GM19455 (cell line): ENCODE results near the gene SPPL2C.

ENCODE experiments used
- ATAC-seq: cut with Tn5 transposase; IDR thresholded peaks from one replicate; pipeline ENCODE4 v1.9.1; 2021; ENCODE audit not compliant: unreplicated experiment

SPPL2C gene

DNA sequence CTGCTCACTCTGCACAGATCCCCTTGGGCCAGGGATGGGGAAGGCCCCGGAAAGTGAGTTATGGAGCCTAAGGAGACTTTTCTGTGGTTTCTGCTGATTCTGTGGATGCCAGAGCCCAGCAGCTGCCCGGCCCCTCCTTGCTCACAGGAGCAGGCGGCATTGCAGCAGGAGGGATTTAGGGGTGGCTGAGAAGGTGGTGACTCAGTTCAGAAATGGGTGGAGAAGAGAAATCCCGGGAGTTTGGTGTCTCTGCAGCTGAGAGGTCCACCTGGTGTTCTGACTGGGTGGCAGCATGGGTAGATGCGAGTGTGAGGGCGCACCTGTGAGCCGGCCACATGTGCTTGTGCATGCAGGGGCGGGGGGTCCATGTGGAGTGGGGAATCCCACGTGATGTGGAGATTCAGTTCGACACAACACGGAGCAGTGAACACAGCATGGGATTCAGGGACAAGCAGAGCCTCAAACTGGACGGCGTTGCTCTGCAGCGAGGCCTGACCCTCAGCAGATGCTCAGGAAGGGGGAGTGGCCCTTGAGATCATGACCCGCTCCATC is 16.0 kb upstream of the SPPL2C start:
- ATAC-seq: no peak

- no peak for ATAC-seq
These were observed 10.8 kb upstream of the SPPL2C start for GRCh38 chr17:45833920-45834319.

DNA sequence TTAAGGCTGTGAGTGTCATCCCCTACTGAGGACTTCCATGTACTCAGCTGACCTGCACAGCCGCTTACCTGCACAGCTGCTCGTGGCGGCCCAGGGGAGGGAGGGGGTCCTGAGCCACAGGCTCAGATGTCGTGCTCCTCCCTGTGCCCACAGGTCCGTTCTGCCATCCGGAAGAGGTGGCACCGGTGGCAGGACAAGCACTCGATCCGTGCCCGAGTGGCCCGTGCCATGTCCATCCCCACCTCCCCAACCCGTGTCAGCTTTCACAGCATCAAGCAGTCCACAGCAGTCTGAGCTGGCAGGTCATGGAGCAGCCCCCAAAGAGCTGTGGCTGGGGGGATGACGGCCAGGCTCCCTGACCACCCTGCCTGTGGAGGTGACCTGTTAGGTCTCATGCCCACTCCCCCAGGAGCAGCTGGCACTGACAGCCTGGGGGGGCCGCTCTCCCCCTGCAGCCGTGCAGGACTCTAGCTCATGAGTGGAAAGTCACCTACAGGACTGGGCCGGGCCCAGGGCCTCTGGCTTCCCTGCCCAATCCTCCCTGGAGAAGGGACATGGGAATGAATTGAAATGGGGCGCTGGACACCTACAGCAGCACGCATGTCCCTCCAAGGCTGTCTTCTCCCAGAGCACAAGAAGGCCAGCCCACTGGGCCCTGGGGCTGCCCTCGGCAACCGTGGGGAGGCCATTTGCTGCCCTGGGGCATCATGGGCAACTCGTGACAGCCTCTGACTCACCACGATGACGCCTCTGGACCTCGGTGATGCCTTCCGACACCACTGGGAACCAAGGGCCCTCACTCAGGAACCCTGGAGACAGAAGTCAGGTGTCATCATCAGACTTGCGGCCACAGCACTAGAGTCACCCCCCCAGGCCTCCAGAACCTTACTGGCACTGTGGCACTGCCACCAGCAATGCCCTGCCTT is 9.9 kb upstream of the SPPL2C start:
- ATAC-seq: no peak

DNA sequence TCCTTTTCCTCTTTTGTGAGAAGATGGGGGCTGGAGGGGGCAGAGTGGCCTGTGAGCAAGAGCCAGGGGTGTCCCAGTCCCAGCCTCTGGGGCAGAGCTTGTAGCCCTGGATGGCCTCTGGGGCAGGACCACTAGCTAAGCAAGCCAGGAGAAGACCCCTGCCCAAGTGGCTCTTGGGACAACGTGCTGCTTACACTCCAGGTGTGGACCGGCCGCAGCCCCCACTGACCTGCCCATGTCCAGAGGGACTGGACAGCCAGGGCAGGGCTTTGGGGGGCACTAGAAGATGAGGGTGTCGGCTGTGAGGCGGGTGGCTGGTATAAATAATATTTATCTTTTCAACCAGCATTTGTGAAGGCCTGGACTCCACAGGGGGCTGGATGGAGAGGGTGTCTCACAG is 9.2 kb upstream of the SPPL2C start:
- ATAC-seq: no peak

- no peak for ATAC-seq
These were observed 8.3 kb upstream of the SPPL2C start for GRCh38 chr17:45836047-45837044.

DNA sequence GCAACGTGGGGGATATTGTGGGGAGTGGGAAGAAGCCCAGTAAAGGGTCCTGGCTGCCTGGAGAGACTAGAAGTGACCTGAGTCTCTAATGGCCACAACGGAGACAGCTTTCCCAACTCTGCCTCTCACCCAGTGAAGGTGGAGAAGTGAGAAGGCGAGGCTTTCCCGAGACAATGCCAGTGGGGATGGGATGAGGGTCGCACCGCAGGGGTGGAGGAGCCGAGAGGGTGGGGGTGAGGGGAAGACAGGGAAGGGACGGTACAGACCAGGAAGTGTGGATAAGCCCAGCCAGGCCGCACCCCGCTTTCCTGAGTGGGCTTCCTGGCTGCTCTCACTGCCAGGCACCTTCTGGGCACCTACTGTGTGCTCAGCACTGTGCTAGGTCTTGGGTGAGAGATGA is 7.5 kb upstream of the SPPL2C start:
- no peak for ATAC-seq

- ATAC-seq: no peak
These were observed 7.1 kb upstream of the SPPL2C start for GRCh38 chr17:45837603-45838002.

DNA sequence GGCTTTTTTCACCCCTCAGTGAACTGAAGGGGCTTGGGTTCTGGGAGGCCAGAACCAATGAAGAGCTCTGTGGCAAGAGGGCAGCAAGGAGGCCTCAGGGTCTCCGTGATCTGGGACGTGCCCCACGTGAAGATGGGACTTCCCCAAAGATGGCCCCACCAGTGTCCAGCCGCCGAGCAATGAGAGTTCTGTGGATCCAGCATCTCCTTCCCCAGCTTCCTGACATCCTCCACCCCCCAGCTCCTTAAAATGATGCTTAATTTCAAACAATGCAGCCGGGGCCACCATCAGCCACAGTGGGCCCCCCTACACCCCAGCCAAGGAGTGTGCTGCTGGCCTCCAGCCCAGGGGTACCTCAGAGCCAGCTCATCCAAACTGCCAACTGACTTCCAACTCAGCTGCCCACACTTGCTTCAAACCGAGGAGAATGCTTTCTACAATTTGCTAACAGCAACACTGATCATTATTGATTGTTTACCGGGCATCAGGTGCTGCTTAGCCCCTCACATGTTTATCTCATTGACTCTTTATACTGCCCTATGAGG is 5.9 kb upstream of the SPPL2C start:
- ATAC-seq: no peak

GRCh38 chr17:45839442-45839841 is 5.2 kb upstream of the SPPL2C start:
- ATAC-seq: no peak

GRCh38 chr17:45841186-45841585 is 3.5 kb upstream of the SPPL2C start:
- ATAC-seq: no peak

- no peak for ATAC-seq
These were observed 2.7 kb upstream of the SPPL2C start for GRCh38 chr17:45841883-45842525.

DNA sequence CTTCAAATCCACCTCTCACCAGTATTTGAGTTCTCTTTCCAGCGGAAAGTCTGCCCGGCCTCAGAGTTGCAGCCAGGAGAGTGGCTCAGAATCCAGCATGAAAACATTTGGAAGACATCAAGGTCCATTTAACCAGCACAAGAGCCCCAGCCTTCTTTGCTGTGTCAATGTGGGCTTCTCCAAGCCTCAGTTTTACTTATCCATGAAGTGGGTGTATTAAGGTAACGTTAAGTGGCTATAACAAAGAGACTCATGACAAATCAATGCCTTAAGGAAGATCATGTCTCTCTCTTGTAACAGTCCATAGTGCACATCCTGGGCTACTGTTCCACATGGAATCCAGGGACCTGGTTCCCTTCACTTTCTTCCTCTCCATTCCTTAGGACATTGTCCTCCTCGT is 959 bp upstream of the SPPL2C start:
- ATAC-seq: no peak

DNA sequence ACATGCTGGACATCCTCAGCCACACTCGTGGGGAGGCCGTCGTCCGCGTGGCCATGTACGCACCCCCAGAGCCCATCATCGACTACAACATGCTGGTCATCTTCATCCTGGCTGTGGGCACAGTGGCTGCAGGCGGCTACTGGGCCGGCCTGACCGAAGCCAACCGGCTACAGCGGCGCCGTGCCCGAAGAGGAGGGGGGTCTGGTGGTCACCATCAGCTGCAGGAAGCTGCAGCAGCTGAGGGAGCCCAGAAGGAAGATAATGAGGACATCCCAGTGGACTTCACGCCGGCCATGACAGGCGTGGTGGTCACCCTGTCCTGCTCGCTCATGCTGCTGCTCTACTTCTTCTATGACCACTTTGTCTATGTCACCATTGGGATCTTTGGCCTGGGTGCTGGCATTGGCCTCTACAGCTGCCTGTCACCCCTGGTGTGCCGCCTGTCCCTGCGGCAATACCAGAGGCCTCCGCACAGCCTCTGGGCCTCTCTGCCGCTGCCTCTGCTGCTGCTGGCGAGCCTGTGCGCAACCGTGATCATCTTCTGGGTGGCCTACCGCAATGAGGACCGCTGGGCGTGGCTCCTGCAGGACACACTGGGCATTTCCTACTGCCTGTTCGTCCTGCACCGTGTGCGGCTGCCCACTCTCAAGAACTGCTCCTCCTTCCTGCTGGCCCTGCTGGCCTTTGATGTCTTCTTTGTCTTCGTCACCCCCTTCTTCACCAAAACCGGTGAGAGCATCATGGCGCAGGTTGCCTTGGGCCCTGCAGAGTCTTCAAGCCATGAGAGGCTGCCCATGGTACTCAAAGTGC is 900 bp downstream of the SPPL2C start:
- ATAC-seq: no peak

- ATAC-seq: no peak
These were observed 1.5 kb downstream of the SPPL2C start for GRCh38 chr17:45846223-45846622.

DNA sequence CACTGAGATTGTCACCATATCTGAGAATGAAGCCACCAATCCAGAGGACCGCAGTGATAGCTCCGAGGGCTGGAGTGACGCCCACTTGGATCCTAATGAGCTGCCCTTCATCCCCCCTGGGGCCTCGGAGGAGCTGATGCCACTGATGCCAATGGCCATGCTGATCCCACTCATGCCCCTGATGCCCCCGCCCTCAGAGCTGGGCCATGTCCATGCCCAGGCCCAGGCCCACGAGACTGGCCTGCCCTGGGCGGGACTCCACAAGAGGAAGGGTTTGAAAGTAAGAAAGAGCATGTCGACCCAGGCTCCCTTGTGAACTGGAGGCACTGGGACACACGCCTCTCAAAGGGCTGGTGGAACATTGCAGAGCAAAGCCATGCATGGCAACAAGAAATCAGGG is 2.0 kb downstream of the SPPL2C start:
- ATAC-seq: no peak

DNA sequence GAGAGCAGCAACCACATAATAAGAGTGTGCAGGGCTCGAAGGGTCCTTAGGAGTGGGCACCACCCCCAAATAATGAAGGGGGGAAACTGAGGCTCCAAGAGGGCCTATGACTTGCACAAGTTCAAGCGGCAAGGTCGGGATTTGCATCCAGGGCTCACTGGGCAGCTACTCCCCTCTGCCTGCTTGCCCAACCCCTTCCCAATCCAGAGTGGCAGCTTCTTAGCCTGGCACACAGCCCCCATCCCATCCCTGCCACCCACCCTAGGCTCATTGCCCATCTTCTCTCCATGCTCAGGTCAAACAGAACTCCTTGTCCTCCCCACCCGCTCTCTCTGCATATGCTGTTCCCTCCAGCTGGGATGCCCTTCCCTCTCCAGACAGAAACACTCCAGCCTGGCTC is 2.4 kb downstream of the SPPL2C start:
- no peak for ATAC-seq

DNA sequence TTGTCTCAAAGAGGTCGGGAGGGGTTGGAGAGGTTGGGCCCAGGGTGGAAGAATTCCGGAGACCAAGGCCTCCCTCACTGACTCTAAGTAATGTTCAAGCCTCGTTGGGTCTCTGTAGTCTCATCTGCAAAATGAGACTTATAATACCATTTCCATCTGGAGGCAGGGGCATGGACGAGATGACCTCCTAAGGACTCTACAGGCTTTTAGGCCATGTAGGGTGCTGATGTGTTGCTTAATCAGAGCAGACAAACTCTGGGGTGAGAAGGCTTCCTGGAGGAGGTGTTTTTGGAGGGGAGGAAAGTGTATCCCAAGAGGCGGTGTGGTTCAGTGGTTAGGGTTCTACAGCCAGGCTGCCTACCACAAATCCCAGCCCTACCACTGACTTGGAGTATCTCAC is 3.1 kb downstream of the SPPL2C start:
- no peak for ATAC-seq

GRCh38 chr17:45848405-45848804 is 3.7 kb downstream of the SPPL2C start:
- ATAC-seq: no peak

DNA sequence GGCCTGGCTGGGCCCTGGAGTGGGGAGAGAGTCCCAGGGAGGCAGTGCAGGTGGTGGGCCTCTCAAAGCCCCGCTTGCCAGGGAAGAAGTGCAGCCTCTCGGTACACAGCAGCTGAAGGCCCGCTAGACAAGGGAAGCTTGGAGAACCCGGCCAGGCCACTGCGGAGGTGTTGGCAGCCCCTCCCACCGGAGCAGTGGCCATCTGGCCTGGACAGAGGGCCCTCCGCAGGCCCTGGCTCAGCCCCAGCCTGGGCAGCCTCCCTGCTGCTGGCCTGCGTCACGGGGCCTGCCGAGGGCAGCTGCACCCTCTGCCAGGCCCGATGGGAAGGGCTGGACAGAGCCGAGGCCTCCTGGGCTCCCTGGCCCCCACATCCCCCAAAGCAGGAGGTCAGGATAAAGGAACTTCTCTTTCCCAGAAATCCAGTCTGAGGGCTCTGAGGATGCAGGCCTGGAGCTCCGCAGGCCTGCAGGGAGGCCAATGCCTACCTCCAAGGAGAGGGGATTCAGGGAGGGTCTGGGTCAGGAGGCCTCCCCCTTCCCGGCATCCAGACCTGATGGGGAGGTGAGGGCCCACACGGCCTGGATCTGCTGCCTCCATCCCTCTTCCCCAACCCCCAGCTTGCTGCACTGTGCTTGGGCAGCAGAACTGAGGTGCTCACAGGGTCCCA is 4.3 kb downstream of the SPPL2C start:
- no peak for ATAC-seq
